ENCODE data around the gene MANBA.

The MANBA gene

DNA sequence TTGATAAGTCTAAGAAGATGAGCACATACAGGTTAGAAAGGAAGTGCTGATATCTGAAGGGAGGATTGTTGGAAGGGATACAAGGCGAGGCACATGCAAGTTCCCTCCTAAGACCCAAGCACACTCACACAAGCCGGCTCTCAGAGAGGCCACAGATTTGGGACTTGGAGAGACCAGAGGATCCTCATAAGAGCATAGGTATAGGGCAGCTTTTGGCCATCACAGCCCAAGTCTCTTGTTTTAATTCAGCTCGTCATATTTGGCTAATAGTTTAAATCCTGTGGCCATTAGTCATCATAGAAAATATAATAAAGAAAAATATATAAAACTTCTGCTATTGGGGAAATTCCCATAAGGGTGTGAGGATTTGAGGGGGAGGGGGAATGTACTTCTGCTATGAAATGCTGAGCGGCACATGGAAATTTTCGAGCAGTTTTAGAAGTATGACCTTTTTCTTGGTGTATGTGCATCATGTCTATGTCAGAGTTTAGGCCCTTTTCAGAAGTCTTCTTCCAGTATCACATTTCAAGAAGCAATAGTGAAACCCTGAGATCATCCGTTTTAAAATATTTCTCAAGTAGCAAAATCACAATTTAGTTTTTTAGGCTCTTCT is 161.9 kb downstream of the MANBA start:
- DNase-seq = no peak

DNA sequence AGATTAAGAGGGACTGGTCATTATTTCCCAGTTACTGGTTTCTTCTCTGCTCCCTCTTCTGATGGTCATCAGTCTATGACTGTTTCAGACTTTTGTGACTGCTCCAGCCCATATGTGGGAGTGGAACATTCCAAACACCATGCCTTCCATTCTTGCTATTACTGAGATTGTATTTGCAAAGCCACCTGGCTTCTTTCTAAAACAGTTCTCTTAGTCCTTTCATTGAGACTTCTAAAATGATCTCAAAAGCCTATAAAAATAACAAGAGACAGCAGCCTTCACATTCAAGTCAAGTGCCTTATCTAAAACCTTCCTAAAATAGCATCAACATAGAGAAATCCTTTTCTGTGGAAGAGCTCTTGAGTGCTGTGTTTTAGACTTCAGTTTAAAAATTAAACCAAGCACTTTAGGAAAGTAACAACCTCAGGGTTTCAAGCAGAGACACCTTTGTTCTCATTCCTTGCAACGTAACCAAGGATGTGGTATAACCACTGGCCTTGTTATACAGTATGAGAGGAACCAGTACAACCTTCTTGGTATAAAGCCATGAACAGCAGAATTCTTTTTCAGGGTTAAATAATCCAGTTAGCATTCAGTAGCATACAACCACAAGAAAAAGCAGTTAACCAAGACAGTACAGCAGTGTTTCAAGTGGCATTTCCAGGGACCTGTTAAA is 162.5 kb downstream of the MANBA start:
- DNase-seq = no peak

DNA sequence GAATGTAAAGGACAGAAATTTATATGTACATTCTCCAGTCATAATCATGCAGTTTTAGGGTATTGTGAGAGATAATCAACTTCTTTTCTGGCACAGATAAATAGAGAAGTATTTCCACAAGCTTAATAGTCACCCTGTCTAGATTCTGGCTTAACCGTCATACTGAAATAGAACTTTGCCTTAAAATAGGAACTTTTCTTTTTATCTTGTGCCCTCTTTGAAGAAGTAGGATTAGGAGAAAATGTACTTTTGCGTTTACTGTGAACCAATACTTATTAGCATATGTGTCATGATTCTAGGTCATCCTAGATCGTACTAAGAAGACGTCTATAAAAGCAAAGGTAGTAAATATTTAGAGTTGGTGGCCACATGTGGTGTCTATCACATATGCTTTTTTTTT is 164.2 kb downstream of the MANBA start:
- DNase-seq = no peak

DNA sequence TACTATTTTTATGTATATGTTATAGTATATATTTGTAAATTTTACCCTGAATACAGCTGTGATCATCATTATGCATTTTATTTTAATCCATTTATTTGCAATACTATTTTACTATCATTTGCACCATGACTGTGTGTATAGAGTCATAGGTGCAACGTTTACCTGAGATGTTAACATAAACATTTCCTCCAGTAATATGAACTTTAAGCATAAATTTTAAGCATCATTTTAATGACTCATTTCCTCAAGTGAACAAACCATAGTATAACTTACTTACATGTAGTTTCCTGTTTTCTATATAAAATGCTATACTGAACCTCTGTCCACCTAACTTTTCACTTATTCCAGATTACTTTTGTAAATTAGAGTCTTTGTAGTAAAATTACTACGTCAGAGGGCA is 166.8 kb downstream of the MANBA start:
- no peak for DNase-seq

DNA sequence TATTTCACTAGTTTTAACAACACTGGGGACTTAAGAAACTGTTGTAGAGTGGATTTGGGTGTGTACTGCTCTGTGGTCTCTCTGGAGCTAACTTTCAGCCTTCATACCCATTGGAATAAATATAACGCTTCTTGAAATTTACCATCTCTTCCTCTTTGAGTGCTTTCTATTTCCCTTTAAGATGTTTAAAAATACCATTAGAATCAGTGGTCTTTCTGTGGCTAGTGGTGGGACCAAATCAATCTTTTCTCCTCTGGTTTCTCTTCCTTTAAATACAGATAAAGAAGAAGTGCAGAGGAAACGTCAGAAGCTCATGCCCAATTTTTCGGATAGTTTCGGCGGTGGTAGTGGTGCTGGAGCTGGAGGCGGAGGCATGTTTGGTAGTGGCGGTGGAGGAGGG is 167.6 kb downstream of the MANBA start:
- DNase-seq = no peak

DNA sequence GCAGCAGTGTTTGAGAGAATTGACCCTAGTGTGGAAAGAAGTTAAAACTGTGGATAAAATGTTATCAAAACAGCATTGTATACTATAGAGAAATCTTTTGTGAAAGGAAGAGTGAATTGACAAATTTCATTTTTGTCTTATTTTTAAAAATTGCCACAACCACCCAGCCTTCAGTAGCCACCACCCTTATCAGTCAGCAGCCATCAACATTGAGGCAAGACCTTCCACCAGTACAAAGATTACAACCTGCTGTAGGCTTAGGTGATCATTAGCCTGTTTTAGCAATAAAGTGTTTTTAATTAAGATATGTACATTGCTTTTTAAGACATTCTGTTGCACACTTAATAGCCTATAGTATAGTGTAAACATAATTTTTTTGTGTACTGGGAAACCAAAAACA is 168.5 kb downstream of the MANBA start:
- DNase-seq = no peak

DNA sequence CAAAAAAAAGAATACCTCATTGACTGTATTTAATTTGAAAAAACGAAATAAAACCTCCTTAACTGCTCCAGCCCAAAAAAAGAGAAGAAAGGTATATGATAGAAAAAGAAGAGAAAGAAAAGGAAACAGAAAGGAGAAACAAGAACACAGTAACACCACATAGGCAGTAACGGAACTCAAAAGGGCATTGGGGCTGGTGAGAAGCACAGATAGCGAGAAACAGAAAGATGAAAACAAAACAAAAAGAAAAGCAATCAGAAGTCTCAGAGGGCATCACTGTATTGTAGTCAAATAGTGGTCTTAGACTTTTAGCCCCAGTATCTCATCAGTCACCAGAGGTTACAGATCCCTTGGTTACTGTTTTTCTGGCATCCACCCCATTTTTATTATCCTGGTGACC is 171.0 kb downstream of the MANBA start:
- DNase-seq = no peak

DNA sequence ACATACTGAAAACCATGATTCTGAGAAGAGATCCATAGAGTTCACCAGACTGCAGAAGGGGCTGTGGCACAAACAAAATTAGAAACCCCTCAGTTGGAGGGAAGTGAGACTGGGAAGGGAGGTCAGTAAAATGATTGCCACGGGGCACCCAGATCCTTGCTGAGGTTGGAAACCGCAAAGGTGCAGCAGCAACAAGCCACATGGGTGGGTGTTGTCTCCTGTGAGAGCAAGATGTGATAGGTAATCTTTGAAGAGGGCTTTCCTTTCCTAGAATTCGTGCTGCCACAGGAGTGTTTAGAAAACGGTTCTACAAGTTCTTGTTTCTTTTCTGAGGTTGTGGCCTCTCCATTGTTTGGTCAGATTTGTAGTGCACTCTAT is 174.1 kb downstream of the MANBA start:
- no peak for DNase-seq

DNA sequence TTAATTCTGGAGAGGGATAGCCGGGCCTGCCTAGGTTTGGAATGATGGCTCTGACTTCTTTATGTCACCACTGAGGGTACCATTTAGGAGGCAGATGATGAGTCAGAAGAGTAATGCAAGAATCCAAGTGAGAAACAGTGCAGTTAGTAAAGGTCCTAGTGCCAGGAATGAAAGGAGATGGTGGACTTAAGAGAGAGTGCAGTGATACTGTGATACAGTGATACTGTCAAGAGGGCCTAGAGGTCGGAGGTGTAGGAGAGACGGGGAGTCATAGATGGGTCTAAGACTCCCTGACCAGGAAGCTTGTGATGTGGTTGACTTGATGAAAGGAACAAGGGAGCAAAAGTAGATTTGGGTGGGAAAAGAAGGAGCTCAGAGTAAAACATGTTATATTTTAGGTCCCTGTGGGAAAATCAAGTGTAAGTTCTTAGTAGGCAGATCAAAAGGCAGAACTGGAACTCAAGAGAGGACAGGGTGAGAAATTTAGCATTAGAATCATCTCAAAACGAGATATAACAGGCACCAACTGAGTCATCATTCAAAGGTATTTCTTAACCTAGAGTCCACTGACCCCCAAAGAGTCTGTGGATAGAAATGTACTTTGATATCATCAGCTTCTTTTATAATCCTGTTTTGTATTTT is 174.6 kb downstream of the MANBA start:
- DNase-seq = no peak

DNA sequence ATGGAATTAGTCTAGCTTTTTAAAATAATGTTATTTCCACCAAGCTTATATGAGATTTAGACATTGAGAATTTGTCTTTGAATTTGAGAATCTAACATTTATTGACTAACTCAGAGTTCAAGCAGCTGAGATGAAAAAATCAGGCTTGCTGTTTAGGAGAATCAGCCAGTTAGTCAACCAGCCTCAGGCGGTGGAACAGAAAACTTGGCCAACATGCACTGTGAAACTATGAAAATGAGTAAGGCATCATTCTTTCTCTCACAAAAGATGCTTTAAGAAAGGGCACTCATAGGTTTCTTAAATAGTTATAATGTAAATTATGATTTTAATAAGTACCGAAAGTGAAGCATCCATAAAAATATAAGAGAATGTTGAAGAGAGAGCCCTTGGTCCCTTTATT is 175.4 kb downstream of the MANBA start:
- DNase-seq = no peak

DNA sequence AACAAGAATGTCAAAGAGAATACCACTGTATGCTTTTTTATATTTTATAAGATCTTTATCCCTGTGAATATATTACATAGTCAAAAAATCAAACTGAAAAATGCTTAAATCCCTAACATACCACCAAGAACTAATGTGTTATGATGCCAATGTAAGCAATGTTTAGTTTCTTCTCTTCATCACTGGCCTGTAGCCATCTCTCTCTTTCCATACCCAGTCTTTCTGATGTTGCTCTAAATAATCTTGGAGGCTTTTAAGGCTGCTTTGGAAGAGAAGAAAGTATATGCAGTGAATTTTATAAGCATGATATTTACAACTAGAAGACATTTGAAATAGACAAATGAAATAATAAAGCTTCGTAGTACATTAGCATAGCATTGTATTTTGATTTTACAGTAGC is 176.7 kb downstream of the MANBA start:
- no peak for DNase-seq
